GM23248 (cell line): ENCODE results near the gene SLC49A4. TPM values are rescaled to one million over a fixed set of nuclear protein-coding genes. Genes with fewer than 3 reads are reported as not detected.

ENCODE experiments used
- DNase-seq: peaks from one replicate; pipeline ENCODE4 v3.0.0-alpha.2; 2015
- H2AFZ ChIP-seq: fragments of 200-600 bp; sonication (generic); 2 replicates; pipeline ENCODE4 v1.6.1; 2016; ENCODE audit warnings: antibody characterized with exemption
- H3F3A ChIP-seq: fragments of 200-600 bp; sonication (generic); 2 replicates; pipeline ENCODE4 v1.6.1; 2016; ENCODE audit warnings: mild to moderate bottlenecking, antibody characterized with exemption, mixed run types; ENCODE audit not compliant: insufficient read depth
- H3K27ac ChIP-seq: fragments of 200-600 bp; sonication (generic); 2 replicates; pipeline ENCODE4 v1.5.1; 2016; ENCODE audit warnings: mild to moderate bottlenecking
- H3K27me3 ChIP-seq: fragments of 200-600 bp; sonication (generic); replicated peaks from 2 replicates; pipeline ENCODE4 v1.6.1; 2016; ENCODE audit warnings: mild to moderate bottlenecking; ENCODE audit not compliant: insufficient read depth
- H3K36me3 ChIP-seq: fragments of 200-600 bp; sonication (generic); 2 replicates; pipeline ENCODE4 v1.6.1; 2016; ENCODE audit warnings: low read depth, mild to moderate bottlenecking
- H3K4me1 ChIP-seq: fragments of 200-600 bp; sonication (generic); 2 replicates; pipeline ENCODE4 v1.6.1; 2016; ENCODE audit warnings: mild to moderate bottlenecking; ENCODE audit not compliant: insufficient read depth
- H3K4me2 ChIP-seq: fragments of 200-600 bp; sonication (generic); one replicate; pipeline ENCODE4 v1.6.1; 2016; ENCODE audit warnings: mild to moderate bottlenecking; ENCODE audit not compliant: unreplicated experiment
- H3K4me3 ChIP-seq: fragments of 200-600 bp; sonication (generic); 2 replicates; pipeline ENCODE4 v1.5.1; 2016; ENCODE audit warnings: mild to moderate bottlenecking
- H3K79me2 ChIP-seq: fragments of 200-600 bp; sonication (generic); 2 replicates; pipeline ENCODE4 v1.6.1; 2016; ENCODE audit warnings: mild to moderate bottlenecking; ENCODE audit not compliant: insufficient read depth
- H3K9ac ChIP-seq: fragments of 200-600 bp; sonication (generic); 2 replicates; pipeline ENCODE4 v1.6.1; 2016; ENCODE audit warnings: mild to moderate bottlenecking
- H3K9me2 ChIP-seq: fragments of 200-600 bp; sonication (generic); 2 replicates; pipeline ENCODE4 v1.6.1; 2016; ENCODE audit warnings: mixed run types, mild to moderate bottlenecking, moderate library complexity; ENCODE audit not compliant: insufficient read depth
- H3K9me3 ChIP-seq: fragments of 200-600 bp; sonication (generic); one replicate; pipeline ENCODE4 v1.6.1; 2017; ENCODE audit warnings: low read depth
- H4K20me1 ChIP-seq: fragments of 200-600 bp; sonication (generic); 2 replicates; pipeline ENCODE4 v1.6.0; 2016; ENCODE audit not compliant: insufficient read depth
- EZH2 ChIP-seq: fragments of 200-600 bp; sonication (generic); IDR thresholded peaks from 2 replicates; pipeline ENCODE4 v1.6.1; 2018; ENCODE audit warnings: antibody characterized with exemption, mild to moderate bottlenecking; ENCODE audit not compliant: insufficient read depth, poor library complexity, severe bottlenecking
- EZH2phosphoT487 ChIP-seq: fragments of 200-600 bp; sonication (generic); IDR thresholded peaks from 2 replicates; pipeline ENCODE4 v1.6.1; 2018; ENCODE audit warnings: antibody characterized with exemption, moderate library complexity, mild to moderate bottlenecking, low read depth; ENCODE audit not compliant: insufficient read depth
- WGBS, 2 experiments: methylation state at CpG; one replicate each; pipeline ENCODE4 v1.1.6; 2015 to 2017; ENCODE audit warnings: low lambda C conversion rate in 2 of 2, low coverage in 1 of 2; ENCODE audit errors: missing lambda C conversion rate in 2 of 2; 5-methylcytosine and 5-hydroxymethylcytosine counted together
- in situ Hi-C: fragments of 300-500 bp; cut with MboI; formaldehyde crosslinking; loops from 2 replicates; pipeline ENCODE4 v1.15.0; 2020
- polyA plus RNA-seq: library from polyadenylated mRNA; unstranded; fragments of >200 nt; fragmentation: Nextera tagmentation; extraction: Ambion mirVana; gene quantifications from 2 replicates; pipeline ENCODE4 v1.2.1, GENCODE V29; 2016
- total RNA-seq: library from RNA; depleted of rRNA; stranded (reverse); fragments of >200 nt; shearing (Covaris generic); gene quantifications from 2 replicates; pipeline ENCODE4 v1.2.3, GENCODE V29; 2014

Gene SLC49A4
- total and polyA plus RNA-seq, 2 experiments from 2014 or later = 13.3 to 24.6 TPM

- no peak overlapping the region for H3K9ac ChIP-seq
- no peaks in the 10 kb centered on the region for H3K9me2 ChIP-seq
- H3K4me2 ChIP-seq = no peak overlapping the region
- WGBS, 2 experiments = 73 to 81% methylated on average over 2 of the region's 2 CpGs
- in situ Hi-C loops = no loop called here
- no peaks in the 10 kb centered on the region for H3K36me3 ChIP-seq
- H3F3A ChIP-seq = no peaks in the 10 kb centered on the region
- H3K9me3 ChIP-seq = no peaks in the 10 kb centered on the region
- no peak for DNase-seq
- peaks cover 13% of the 10 kb centered on the region for H3K79me2 ChIP-seq
- TF ChIP-seq EZH2phosphoT487 (no peak), EZH2 (no peak)
- no peaks in the 10 kb centered on the region for H3K27me3 ChIP-seq
- H3K4me1 ChIP-seq = no peaks in the 10 kb centered on the region
- H4K20me1 ChIP-seq = no peaks in the 10 kb centered on the region; the same call in 1 of the 2 replicates
- no peak overlapping the region for H2AFZ ChIP-seq
- H3K4me3 ChIP-seq = no peak overlapping the region
- no peak overlapping the region for H3K27ac ChIP-seq
Observed at GRCh38 chr3:122803977-122804376, 9.1 kb downstream of the SLC49A4 start.

- no peak for DNase-seq
- no peaks in the 10 kb centered on the region for H3K27me3 ChIP-seq
- TF ChIP-seq EZH2phosphoT487 = no peak
- no peak for TF ChIP-seq EZH2
- H3K79me2 ChIP-seq = no peaks in the 10 kb centered on the region
- H3K9me2 ChIP-seq = no peaks in the 10 kb centered on the region
- H3F3A ChIP-seq = no peaks in the 10 kb centered on the region
- H3K27ac ChIP-seq = no peak overlapping the region
- no peaks in the 10 kb centered on the region for H3K9me3 ChIP-seq
- H4K20me1 ChIP-seq = no peaks in the 10 kb centered on the region
- no peak overlapping the region for H3K4me2 ChIP-seq
- no peaks in the 10 kb centered on the region for H3K36me3 ChIP-seq
- no peak overlapping the region for H2AFZ ChIP-seq
- in situ Hi-C loops = no loop called here
- H3K4me3 ChIP-seq = no peak overlapping the region
- no peaks in the 10 kb centered on the region for H3K4me1 ChIP-seq
- H3K9ac ChIP-seq = no peak overlapping the region
Observed at GRCh38 chr3:122810734-122811133, 15.9 kb downstream of the SLC49A4 start.

- no peak overlapping the region for H3K4me3 ChIP-seq
- no peaks in the 10 kb centered on the region for H3F3A ChIP-seq
- no peaks in the 10 kb centered on the region for H3K4me1 ChIP-seq
- H4K20me1 ChIP-seq = no peaks in the 10 kb centered on the region
- no peaks in the 10 kb centered on the region for H3K9me2 ChIP-seq
- TF ChIP-seq EZH2phosphoT487 (no peak), EZH2 (no peak)
- WGBS, 2 experiments = 95 to 97% methylated on average over 2 of the region's 2 CpGs
- H3K79me2 ChIP-seq = no peaks in the 10 kb centered on the region
- no peak overlapping the region for H3K4me2 ChIP-seq
- no peaks in the 10 kb centered on the region for H3K9me3 ChIP-seq
- no peak for DNase-seq
- in situ Hi-C loops = no loop called here
- no peaks in the 10 kb centered on the region for H3K36me3 ChIP-seq
- H3K27ac ChIP-seq = no peak overlapping the region
- no peak overlapping the region for H3K9ac ChIP-seq
- no peak overlapping the region for H2AFZ ChIP-seq
- no peaks in the 10 kb centered on the region for H3K27me3 ChIP-seq
Observed at GRCh38 chr3:122816587-122816986, 21.7 kb downstream of the SLC49A4 start.

- Histone ChIP-seq H3F3A (no peaks in the 10 kb centered on the region), H3K27me3 (no peaks in the 10 kb centered on the region), H3K27ac (no peak overlapping the region), H4K20me1 (no peaks in the 10 kb centered on the region), H3K4me2 (no peak overlapping the region), H3K9ac (no peak overlapping the region), H3K9me2 (no peaks in the 10 kb centered on the region), H3K9me3 (no peaks in the 10 kb centered on the region), H3K4me1 (no peaks in the 10 kb centered on the region), H3K79me2 (no peaks in the 10 kb centered on the region), H2AFZ (no peak overlapping the region), H3K36me3 (no peaks in the 10 kb centered on the region), H3K4me3 (no peak overlapping the region)
- no peak for TF ChIP-seq EZH2
- no peak for TF ChIP-seq EZH2phosphoT487
- WGBS, 2 experiments = 82% methylated on average over 7 of the region's 7 CpGs
- peak; percentile 25 for DNase-seq
- in situ Hi-C loops = no loop called here
Observed at GRCh38 chr3:122824465-122825381, 29.9 kb downstream of the SLC49A4 start.

GRCh38 chr3:122825460-122825859 lies 30.6 kb downstream of the SLC49A4 start:
- Histone ChIP-seq H2AFZ (no peak overlapping the region), H3K79me2 (no peaks in the 10 kb centered on the region), H3K36me3 (no peaks in the 10 kb centered on the region), H3K27me3 (no peaks in the 10 kb centered on the region), H3F3A (no peaks in the 10 kb centered on the region), H3K9me2 (no peaks in the 10 kb centered on the region), H4K20me1 (no peaks in the 10 kb centered on the region), H3K4me3 (no peak overlapping the region), H3K4me2 (no peak overlapping the region), H3K9ac (no peak overlapping the region), H3K9me3 (no peaks in the 10 kb centered on the region), H3K27ac (no peak overlapping the region), H3K4me1 (no peaks in the 10 kb centered on the region)
- 74 to 78% methylated on average over 4 of the region's 4 CpGs for whole genome bisulfite sequencing, 2 experiments
- no peak for DNase-seq
- TF ChIP-seq EZH2phosphoT487 (no peak), EZH2 (no peak)
- in situ Hi-C loops = no loop called here
